H1 (cell line): ENCODE results near the gene RCAN2. TPM values are rescaled to one million over a fixed set of nuclear protein-coding genes. Genes with fewer than 3 reads are reported as not detected.

Experiments used
- CBX5 ChIP-seq: fragments of 300-800, 300-1000 bp; sonication (generic); IDR thresholded peaks from 2 replicates; pipeline ENCODE4 v1.7.1; 2016; ENCODE audit warnings: antibody characterized with exemption, low read length, low read depth
- SP4 ChIP-seq: IDR thresholded peaks from 2 replicates; pipeline ENCODE4 v1.6.1; 2012; ENCODE audit warnings: low read length, inconsistent platforms
- TEAD4 ChIP-seq: IDR thresholded peaks from 2 replicates; pipeline ENCODE4 v1.6.1; 2012; ENCODE audit warnings: low read depth, low read length, inconsistent platforms, mixed read lengths
- polyA plus RNA-seq, 7 experiments: library from polyadenylated mRNA; depleted of rRNA in 3 of 7; stranded (reverse) in 5 of 7; unstranded in 2 of 7; fragments of >200 nt in 5 of 7; fragments of 200-250 nt in 2 of 7; gene quantifications; 1 replicate in 5 of 7; 2 replicates in 1 of 7; 4 replicates in 1 of 7; pipeline versions ENCODE4 v1.2.1 to v1.2.3, GENCODE V29; 2011 to 2013; ENCODE audit warnings: missing spikeins in 2 of 7, mixed read lengths in 2 of 7
- total RNA-seq: library from RNA; stranded (reverse); fragmentation: NEBNext Ultra II Directional; extraction: Animal tissue kit (Norgen Biotek cat#: 25700); gene quantifications from 2 replicates; pipeline ENCODE4 v1.2.1, GENCODE V29; 2021
- TF ChIP-seq, protein P1 (sequence below): fragments of 300-600 bp; sonication (generic); IDR thresholded peaks from 2 replicates; pipeline ENCODE4 v1.7.1; 2012; ENCODE audit warnings: low read length, moderate library complexity, mild to moderate bottlenecking, inconsistent platforms; ENCODE audit not compliant: insufficient replicate concordance
- TF ChIP-seq, protein P2 (sequence below): IDR thresholded peaks from 2 replicates; pipeline ENCODE4 v1.6.1; 2012; ENCODE audit warnings: low read length, inconsistent platforms
- TF ChIP-seq, protein P3 (sequence below): IDR thresholded peaks from 2 replicates; pipeline ENCODE4 v1.6.1; 2012; ENCODE audit warnings: inconsistent platforms
- TF ChIP-seq, protein P4 (sequence below): IDR thresholded peaks from 2 replicates; pipeline ENCODE4 v1.6.1; 2012; ENCODE audit warnings: inconsistent platforms

The RCAN2 gene
- total and polyA plus RNA-seq, 2 of the 8 experiments (the other 6 are each of a cell fraction or from before 2014, with no cell fraction given), result 5.0 to 8.5 TPM

DNA sequence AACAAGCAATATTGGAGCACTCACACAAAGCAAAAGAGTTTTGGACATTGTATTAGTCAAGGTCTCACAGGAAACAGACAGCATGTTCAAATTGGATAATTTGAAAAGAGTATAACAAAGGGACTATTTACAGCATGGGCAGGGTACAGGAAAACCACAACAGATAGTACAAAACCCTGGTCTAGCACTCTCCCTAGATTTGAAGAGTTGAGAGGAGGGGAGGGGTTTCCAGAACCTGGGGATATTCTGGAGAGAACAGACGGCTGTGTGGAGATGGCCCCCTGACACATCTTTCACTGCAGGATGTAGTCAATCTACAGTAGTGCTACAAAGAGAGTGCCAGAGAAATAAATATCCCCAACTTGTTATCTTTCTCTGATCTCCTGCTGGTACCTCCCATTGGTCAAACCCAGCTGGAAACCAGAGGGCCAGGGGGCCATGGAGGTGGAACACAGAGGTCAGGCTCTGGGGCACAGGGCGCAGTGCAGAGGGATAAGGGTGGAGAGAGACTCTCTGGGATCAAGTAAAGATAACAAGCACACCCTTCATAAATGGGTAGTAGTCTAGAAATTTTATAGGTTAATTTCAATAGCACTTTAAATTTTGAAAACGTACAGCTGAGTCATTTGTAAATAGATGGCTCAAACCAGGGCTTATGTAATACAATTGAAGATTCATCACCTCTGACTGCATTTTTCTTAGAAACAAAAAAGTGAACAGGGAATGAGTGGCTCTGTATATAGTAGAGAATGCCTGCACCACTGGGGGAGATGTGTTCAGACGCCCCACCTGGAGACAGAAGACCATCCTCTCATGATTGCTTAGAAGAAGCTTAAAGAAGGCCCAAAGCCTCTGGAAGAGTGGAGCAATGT is 25.7 kb downstream of the RCAN2 start (continued):
- TF ChIP-seq, protein P1, sequence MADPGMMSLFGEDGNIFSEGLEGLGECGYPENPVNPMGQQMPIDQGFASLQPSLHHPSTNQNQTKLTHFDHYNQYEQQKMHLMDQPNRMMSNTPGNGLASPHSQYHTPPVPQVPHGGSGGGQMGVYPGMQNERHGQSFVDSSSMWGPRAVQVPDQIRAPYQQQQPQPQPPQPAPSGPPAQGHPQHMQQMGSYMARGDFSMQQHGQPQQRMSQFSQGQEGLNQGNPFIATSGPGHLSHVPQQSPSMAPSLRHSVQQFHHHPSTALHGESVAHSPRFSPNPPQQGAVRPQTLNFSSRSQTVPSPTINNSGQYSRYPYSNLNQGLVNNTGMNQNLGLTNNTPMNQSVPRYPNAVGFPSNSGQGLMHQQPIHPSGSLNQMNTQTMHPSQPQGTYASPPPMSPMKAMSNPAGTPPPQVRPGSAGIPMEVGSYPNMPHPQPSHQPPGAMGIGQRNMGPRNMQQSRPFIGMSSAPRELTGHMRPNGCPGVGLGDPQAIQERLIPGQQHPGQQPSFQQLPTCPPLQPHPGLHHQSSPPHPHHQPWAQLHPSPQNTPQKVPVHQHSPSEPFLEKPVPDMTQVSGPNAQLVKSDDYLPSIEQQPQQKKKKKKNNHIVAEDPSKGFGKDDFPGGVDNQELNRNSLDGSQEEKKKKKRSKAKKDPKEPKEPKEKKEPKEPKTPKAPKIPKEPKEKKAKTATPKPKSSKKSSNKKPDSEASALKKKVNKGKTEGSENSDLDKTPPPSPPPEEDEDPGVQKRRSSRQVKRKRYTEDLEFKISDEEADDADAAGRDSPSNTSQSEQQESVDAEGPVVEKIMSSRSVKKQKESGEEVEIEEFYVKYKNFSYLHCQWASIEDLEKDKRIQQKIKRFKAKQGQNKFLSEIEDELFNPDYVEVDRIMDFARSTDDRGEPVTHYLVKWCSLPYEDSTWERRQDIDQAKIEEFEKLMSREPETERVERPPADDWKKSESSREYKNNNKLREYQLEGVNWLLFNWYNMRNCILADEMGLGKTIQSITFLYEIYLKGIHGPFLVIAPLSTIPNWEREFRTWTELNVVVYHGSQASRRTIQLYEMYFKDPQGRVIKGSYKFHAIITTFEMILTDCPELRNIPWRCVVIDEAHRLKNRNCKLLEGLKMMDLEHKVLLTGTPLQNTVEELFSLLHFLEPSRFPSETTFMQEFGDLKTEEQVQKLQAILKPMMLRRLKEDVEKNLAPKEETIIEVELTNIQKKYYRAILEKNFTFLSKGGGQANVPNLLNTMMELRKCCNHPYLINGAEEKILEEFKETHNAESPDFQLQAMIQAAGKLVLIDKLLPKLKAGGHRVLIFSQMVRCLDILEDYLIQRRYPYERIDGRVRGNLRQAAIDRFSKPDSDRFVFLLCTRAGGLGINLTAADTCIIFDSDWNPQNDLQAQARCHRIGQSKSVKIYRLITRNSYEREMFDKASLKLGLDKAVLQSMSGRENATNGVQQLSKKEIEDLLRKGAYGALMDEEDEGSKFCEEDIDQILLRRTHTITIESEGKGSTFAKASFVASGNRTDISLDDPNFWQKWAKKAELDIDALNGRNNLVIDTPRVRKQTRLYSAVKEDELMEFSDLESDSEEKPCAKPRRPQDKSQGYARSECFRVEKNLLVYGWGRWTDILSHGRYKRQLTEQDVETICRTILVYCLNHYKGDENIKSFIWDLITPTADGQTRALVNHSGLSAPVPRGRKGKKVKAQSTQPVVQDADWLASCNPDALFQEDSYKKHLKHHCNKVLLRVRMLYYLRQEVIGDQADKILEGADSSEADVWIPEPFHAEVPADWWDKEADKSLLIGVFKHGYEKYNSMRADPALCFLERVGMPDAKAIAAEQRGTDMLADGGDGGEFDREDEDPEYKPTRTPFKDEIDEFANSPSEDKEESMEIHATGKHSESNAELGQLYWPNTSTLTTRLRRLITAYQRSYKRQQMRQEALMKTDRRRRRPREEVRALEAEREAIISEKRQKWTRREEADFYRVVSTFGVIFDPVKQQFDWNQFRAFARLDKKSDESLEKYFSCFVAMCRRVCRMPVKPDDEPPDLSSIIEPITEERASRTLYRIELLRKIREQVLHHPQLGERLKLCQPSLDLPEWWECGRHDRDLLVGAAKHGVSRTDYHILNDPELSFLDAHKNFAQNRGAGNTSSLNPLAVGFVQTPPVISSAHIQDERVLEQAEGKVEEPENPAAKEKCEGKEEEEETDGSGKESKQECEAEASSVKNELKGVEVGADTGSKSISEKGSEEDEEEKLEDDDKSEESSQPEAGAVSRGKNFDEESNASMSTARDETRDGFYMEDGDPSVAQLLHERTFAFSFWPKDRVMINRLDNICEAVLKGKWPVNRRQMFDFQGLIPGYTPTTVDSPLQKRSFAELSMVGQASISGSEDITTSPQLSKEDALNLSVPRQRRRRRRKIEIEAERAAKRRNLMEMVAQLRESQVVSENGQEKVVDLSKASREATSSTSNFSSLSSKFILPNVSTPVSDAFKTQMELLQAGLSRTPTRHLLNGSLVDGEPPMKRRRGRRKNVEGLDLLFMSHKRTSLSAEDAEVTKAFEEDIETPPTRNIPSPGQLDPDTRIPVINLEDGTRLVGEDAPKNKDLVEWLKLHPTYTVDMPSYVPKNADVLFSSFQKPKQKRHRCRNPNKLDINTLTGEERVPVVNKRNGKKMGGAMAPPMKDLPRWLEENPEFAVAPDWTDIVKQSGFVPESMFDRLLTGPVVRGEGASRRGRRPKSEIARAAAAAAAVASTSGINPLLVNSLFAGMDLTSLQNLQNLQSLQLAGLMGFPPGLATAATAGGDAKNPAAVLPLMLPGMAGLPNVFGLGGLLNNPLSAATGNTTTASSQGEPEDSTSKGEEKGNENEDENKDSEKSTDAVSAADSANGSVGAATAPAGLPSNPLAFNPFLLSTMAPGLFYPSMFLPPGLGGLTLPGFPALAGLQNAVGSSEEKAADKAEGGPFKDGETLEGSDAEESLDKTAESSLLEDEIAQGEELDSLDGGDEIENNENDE, result no peak
- TF ChIP-seq, protein P2, sequence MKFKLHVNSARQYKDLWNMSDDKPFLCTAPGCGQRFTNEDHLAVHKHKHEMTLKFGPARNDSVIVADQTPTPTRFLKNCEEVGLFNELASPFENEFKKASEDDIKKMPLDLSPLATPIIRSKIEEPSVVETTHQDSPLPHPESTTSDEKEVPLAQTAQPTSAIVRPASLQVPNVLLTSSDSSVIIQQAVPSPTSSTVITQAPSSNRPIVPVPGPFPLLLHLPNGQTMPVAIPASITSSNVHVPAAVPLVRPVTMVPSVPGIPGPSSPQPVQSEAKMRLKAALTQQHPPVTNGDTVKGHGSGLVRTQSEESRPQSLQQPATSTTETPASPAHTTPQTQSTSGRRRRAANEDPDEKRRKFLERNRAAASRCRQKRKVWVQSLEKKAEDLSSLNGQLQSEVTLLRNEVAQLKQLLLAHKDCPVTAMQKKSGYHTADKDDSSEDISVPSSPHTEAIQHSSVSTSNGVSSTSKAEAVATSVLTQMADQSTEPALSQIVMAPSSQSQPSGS, result no peak
- TF ChIP-seq TEAD4, result no peak
- TF ChIP-seq, protein P3, sequence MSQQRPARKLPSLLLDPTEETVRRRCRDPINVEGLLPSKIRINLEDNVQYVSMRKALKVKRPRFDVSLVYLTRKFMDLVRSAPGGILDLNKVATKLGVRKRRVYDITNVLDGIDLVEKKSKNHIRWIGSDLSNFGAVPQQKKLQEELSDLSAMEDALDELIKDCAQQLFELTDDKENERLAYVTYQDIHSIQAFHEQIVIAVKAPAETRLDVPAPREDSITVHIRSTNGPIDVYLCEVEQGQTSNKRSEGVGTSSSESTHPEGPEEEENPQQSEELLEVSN, result no peak
- no peak for TF ChIP-seq SP4
- no peak for TF ChIP-seq CBX5
- TF ChIP-seq, protein P4, sequence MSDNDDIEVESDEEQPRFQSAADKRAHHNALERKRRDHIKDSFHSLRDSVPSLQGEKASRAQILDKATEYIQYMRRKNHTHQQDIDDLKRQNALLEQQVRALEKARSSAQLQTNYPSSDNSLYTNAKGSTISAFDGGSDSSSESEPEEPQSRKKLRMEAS, result no peak
